Stimulated activated CD4-positive, alpha-beta T cell treated with anti-CD3 and anti-CD28 coated beads, Interleukin-1b, Interleukin-23, amount 100 ng/mL, for 24 hours (primary cell): ENCODE results near the gene BLCAP.

Experiments
- DNase-seq, 4 experiments: peaks; one replicate each; pipeline ENCODE4 v3.0.0-alpha.2; 2020; ENCODE audit warnings: low read depth in 4 of 4, low spot score in 1 of 4

Gene BLCAP

GRCh38 chr20:37530696-37531095 is 3.0 kb upstream of the BLCAP start:
- no peak for DNase-seq

GRCh38 chr20:37529968-37530600 is 2.4 kb upstream of the BLCAP start:
- no peak for DNase-seq

- DNase-seq = no peak
Measured at GRCh38 chr20:37529214-37529967, 1.7 kb upstream of the BLCAP start.

DNA sequence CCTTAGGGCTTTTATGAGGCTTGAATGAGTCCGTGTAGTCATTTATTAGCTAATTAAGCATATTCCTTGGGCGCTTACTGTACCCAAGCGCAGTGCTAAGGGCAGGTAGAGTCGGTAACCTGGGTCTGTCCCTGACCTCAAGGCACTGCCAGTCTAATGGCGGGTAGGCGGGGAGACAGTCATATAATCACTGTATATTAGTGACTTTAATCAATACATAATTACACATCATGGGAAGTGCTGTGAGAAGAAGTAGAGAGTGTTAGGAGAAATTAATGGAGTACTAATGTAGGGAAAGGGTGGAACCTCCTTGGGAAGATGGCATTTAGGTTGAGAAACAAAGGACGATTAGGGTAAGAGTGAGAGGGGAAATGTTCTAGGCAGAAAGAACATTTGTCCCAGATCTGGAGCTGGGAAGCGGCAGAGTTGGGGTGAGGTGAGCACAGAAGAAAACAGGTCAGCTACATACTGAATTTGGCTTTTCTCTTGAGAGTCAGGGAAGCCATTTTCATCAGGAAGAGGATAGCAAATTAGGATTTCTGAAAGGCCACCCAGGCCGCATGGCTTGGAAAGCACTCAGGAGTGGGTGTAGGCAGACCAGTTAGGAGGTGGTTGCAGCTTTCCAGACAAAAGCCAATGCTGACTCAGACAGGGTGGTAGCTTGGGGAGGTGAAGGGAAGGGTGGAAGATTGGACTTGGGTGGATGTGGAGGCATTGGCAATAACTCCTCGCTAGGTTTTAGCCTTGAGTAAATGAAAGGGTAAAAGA is 954 bp upstream of the BLCAP start:
- DNase-seq = no peak

GRCh38 chr20:37526839-37527637 is 638 bp downstream of the BLCAP start:
- no peak for DNase-seq

DNA sequence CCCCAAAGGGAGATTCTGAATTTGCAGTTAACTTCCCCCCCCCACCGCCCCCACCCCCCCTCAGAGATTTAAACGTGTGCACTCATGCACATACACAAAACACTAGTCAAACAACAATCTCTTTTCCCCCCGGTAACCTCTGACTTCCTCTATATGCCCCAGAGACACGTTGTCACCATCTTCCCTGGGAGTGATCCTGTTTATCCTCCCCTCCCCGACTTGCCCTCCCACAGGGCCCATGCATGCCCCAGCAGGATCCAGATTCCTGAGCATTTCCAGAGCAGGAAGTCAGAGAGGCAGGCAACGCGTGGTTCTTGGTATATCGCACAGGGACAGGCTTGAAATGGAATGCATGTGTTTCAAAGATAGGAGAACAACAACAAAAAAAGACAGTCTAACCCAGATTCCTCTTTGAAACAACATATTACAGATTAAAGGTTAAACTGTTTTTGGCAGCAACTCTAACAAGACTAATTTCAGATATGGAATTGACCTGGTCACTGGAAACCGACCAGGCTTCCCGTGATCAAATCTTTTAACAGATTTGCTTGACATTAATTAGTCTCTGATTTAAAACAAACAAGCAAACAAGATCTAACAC is 1.3 kb downstream of the BLCAP start:
- DNase-seq = no peak

GRCh38 chr20:37525810-37526209 is 1.9 kb downstream of the BLCAP start:
- DNase-seq = no peak

GRCh38 chr20:37524859-37525708 is 2.6 kb downstream of the BLCAP start:
- DNase-seq = no peak

DNA sequence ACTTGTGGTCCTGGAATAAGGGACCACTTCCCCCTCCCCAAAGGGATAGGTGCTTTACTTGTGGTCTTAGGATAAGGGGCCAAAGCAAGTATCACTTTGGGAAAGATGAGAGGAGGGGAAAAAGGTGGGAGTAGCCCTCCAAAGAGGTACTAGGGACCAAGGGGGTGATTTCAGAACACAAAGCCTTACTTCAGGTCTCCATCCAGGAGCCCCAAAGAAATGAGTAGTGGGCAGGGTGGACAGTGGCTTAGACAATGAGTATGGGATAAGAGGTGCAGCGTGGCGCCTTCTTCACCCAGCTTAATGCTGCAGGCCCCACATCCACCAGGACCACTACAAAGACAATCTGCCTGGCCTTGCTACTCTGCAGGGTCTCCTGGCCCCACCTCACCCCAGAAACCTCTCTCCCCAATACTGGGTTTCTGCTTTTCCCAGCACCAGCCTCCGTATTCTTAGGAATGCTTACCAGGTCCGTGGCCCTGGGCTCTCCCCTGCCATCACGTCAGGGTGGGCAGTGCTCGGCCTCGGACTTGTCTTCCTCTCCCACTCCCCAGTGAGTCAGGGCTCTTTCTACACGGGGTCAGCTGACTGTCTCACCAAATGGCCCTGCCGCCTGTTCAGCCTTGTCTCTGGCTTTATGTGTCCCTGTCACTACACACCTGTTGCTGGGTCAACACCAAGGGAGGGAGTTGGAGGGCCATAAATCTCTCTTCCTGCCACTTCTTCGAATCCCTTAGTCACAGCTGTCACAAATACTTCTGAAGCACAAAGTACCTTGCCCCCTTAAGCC is 3.6 kb downstream of the BLCAP start:
- no peak for DNase-seq

DNA sequence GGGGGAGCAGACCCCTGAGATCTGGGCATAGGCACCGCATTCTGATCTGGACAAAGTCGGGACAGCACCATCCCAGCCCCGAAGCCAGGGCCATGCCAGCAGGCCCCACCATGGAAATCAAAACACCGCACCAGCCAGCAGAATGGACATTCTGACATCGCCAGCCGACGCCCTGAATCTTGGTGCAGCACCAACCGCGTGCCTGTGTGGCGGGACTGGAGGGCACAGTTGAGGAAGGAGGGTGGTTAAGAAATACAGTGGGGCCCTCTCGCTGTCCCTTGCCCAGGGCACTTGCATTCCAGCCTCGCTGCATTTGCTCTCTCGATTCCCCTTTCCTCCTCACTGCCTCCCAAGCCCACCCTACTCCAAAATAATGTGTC is 4.7 kb downstream of the BLCAP start:
- no peak for DNase-seq

DNA sequence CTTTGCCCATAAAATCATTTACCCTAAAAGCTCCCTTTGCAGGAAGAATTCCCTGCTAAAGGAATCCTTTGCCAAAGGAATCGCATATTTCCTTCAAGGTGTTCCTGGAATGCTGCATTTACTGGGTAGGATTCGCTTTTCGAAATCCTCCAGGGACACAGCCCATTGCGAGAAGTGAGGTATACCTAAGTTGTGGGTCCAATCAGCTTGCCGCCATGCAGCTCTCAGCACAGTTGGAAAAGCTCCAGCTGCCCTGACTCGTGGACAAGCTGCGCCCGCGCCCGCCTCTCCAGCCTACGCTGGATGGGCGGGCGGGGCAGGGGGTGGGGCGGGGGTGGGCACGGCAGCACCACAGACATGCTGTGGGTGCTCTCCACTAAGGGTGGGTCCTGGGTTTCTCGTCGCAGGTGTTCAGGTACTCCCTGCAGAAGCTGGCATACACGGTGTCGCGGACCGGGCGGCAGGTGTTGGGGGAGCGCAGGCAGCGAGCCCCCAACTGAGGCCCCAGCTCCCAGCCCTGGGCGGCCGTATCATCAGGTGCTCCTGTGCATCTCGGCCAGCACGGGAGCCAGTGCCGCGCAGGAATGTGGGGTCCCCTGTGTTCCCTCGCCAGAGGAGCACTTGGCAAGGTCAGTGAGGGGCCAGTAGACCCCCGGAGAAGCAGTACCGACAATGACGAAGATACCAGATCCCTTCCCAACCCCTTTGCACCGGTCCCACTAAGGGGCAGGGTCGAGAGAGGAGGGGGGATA is 5.2 kb downstream of the BLCAP start:
- no peak for DNase-seq

DNA sequence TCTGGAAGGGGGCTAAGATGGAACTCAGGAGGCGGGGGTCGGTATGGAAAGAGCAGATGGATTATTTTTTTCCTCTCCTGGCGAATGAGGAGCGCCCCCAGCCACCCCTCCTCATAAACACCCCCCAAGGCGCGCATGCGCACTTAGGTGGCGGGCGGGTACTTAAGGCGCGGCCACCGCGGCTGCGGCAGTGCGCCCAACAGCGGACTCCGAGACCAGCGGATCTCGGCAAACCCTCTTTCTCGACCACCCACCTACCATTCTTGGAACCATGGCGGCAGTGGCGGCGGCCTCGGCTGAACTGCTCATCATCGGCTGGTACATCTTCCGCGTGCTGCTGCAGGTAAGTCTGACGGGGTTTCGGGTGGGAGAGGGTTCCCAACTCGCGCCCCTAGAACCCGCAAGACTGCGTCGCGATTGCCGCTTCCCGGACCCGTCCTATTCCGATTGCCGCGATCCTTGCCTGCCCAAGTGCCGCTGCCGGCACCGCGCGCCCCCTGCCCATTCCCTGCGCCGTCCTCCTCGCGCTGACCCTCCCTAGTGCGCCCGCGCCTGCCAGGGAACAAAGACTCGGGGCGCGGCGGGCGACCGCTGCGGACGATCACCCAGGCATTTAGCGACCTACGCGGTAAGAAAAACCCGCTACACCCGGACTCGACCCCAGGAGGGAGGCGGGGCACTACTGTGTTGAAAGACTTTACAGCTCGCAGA is 6.5 kb downstream of the BLCAP start, which contains the start of gene NNAT:
Gene NNAT (plus strand): TSS at position 190 of the 711 bp plus-strand sequence. CDS start 82 bp downstream, at position 272.
- no peak for DNase-seq

- DNase-seq = no peak
Measured at GRCh38 chr20:37520419-37520955, 7.2 kb downstream of the BLCAP start.

GRCh38 chr20:37519508-37520418 is 7.9 kb downstream of the BLCAP start:
- DNase-seq = no peak

- no peak for DNase-seq
Measured at GRCh38 chr20:37518606-37519507, 8.8 kb downstream of the BLCAP start.
